Measurements from ENCODE around the gene NOS3.

Gene NOS3

DNA sequence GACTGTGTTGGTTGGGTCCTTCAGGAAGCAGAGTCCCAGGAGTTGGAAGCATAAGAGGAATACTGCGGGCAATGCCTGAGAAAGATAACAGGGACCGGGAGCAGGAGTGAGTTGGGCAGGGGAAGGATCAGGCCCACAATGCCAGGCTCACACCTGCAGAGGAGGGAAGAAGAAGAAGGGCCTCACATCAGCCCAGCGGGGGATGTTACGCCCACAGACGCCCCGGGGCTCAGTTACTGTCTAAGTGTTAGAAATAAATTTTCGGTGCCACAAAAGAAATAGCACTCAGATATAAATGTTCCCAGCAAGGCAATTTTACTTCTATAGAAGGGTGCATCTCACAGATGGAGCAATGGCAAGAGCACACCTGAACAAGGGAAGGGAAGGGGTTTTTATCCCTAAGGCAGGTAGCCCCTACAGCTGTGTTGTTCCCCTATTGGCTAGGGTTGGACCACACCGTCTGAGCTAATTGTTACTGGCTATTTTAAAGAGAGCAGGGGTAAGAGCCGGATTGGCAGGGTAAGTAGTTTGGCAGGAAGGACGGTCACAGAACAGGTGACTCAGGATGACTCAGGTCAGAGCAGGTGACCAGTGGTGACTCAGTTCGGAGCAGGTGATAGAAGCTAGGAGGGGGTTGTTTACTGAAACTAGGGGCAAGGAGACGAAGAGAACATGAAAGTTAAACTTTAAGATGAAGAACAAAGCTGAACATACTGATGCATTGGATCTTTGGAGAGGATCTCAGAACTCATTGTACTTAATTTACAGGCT is at the start of gene NOS3:
Gene NOS3, plus strand, starts transcription at position 602 of the 771 bp plus-strand sequence. CDS start 2,787 bp downstream, outside the sequence.
- no peak for DNase-seq (ENCODE audit: low read depth in 2 of 2)

DNA sequence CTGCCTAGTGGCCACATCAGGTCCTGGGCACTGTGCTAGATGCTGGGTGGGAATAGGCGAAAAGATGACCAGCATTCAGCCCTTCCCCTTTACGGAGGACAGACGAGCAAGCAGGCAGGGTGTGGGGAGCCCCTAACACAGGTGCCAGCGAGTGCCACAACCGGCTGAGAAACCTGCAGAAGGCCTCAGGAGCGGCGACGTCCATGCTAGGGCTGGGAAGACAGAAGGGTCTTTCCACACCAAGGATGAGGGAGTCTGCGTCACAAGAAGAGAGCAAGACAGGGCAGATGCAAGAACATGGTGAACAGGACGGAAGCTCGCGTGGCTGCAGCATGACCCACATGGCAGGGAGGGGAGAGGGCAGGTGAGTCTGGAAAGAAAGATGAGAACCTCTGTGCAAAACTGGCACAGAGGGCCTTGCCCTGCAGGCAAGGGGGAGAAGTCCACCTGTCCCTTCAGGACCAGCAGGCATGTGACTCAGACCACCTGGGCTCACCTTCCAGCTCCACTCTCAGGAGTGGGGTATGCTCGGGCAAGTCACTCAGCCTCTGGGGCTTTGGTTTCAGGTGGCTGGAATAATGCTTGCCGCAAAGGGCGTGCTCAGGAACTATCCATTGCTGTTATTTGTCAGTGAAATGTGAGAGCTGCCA is 49.3 kb upstream of the NOS3 start:
- DNase-seq (ENCODE audit: low read depth in 2 of 2), result no peak

DNA sequence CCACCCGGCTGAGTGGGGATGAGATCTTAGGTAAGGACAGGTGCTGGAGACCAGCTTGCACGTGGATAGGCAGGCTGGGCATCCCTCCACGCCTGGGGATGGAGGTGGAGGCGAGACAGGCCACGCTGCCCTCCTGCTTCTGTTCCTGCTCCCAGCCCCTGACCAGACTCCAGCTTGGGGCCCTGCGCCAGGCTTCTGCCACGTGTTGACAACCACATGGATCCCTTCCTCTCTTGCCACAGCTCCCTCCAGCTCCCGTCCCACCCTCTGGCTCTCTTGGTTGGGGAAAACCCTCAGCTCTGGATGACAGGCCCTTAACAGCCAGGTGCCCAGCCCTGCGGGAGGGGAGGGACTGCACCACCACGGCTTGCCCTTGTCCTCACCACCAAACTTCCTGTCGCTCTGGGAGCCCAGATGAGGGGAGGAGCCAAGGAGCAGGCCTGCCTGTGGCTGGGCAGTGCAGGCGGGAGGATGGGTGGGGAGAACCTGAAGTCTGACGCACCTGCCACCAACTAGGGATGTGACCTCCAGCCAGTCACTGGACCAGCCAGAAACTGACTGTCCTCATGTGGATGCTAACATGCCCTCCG is 48.7 kb upstream of the NOS3 start:
- peak; percentile 27 to 29 for DNase-seq (ENCODE audit: low read depth in 2 of 2)

DNA sequence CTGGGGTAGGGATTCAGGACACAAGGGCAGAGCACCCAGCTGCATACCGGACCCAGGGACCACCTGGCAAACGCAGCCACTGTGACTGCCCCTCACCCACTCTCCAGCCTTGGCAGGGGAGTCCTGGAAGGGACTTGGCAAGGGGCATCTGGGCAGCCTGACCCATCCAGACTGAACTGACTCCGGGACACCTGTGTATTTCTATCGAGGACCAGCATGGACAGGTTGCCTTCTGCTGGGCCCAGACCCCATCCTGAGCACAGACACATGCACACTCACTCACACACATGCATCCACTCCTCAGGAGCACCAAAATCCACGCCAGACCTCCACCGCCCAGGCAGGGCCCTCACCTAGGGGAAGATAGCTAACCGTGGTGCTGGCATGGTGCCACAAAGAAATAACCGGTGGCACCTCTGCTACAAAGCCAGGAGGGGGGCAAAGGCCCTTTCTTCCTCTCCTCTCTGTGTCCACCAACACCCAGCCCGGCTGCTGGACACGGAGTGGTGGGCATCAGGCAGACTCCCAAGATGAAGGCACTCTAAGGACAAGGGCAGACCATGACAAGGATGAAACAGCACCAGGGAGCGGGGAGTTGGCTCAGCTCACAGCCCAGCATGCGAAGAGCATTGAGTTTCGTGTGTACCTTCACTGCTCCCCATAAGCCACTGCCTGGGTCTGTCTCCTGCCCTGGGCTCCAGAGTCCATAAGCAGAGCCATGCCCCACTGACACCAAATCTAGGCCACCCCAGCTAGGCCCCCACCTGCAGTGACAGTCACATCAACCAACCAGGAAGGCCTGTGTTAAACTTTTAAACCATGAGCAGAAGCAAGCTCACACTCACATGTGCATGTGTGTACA is 48.0 kb upstream of the NOS3 start:
- no peak for DNase-seq (ENCODE audit: low read depth in 2 of 2)

DNA sequence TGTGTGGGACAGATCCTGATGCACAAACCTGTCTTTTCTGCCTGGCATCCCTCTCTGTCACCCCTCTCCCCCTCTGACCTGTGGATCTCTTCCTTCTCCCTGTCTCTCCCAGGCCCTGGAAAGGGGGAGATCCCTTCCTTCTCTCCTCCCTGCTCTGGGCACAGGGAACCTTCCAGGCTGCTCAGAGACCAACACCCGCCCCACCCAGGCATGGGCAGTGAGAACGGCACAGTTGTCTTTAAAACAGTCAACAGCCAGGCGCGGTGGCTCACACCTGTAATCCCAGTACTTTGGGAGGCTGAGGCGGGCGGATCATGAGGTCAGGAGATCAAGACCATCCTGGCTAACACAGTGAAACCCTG is 47.4 kb upstream of the NOS3 start:
- DNase-seq (ENCODE audit: low read depth in 2 of 2), result no peak

DNA sequence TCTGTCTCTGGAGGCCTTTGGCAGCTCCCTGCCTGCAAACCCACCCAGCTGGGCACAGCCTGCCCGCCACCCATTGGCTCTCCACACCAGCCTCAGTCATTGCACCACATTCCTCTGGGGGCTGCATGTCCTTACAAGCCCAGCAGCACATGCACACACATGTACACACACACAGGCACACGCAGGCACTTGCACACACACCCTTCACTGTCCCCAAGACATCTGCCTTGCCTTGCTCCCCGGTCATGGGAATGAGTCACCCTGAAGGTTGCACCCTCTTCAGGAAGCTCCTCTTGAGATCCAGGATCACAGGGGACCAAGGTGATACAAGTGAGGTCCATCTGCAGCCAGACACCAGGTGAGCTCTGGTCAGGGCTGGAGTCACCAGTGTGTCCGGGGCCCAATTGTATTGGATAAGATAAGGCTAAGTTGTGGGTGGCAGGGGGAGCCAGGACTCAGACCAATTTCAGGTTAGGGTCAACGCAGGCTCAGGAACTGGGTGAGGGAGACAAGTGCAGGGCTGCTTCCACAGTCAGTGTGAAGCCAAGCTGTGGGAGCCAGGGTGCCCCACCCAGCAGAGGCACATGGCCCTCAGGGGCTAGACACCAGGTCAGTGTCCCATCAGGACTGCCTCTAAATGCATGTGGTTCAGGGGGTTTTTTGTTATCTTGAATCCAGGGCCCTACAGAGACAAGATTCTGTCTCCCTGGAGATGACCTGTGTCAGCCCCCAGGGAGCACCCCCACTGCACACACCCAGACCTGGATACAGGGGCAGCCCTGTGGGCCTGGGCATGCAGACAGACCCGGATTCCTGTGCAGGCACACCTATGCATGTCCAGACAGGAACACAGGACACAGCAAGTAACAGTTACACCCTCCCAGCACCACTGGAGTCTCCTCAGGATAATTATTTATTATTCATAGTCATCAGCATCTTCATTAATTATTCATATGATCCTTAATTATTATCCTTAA is 46.5 kb upstream of the NOS3 start:
- DNase-seq (ENCODE audit: low read depth in 2 of 2), result no peak

DNA sequence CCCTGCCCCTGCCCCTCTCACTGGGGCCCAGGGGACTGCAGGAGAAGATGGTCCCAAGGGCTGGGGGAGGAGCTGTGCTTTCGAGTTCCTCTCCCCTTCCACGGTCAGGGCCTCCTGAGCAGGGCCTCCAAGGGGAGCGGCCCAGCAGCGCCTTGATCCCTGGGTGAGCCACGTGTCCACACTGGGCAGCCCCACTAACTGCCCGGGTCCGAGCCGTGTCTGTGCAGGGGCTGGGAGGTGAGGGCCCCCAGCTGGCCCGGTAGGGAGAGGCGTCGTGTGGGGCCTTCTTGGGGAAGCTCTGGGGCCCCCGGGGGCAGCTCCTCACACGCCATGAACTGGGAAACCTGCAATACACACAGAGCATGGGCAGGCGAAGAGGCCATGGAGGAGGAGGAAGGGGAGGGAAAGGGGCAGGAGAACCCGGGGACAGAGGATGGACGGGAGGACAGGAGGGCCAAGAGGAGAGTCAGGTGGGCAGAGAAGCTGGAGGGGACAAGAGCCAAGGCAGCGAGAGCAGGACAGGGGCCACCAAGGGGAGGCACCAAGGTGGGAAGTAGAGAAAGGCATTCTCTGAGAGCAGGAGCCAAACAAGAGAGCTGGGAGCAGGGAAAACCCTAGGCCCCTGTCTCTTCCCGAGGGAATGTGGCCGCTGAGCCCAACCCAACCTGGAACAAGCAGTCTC is 45.5 kb upstream of the NOS3 start:
- no peak for DNase-seq (ENCODE audit: low read depth in 2 of 2)

DNA sequence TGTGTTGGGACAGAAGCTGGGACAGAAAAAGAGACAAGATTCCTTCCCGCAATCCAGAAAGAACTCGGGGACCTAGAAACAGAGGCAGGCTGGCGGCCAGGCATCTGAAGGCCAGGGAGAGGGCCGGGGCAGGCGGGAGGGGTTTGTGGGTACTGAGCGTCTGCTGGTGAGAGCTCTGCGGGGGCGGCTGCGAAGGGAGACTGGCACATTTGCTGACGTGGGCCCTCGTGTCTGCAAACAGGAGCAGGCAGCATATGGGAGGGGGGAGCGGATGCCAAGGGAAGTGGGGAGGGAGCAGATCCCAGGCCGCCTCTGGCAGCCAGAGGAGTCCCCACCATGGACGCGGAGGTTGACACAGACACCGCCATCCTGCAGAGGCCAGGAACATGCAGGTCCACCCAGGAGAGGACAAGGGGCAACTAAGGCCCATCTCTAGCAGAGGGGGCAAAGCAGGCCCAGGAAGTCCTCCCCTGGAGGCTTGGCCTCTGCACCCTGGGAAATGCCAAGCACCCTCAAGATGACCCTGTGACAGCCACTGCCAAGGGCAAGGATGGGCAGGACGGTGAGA is 44.9 kb upstream of the NOS3 start:
- DNase-seq (ENCODE audit: low read depth in 2 of 2), result no peak

DNA sequence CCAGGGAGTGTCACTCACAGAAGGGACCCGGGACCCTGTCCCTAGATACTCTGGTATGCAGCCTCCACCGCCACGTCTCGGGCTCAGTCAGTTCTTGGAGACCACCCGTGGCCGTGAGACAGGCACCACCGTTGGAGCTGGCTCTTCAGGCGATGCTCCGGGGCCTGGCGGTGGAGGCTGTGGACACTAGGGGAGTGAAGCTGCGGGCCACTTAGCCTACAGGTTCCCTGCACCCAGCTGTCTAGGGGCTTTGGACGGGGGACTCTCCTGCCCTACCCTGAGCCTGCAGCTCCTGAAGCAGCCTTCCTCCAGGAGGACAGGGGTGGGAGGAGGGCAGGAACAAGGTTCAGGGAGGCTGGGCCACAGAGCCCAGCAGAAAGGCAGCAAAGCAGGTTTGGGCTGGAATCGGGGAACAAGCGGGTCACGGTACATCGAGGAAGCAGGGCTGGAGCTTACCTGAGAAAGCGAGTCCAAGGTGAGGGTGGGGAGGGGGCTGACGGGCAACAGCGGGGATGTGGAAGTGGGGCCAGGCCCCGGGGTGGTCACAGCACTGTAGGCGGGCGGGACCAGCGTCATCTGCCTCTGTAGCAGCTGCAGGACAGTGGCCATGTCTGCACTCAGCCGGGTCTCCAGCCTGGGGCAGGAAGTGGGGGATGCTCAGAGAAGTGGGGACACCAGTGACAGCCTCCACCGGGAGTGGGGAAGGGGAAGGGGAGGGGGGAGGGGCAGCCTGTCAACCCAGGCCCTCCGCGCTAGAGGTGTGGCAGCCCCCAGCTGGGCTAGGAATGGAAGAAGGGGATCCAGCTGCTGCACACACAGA is 44.2 kb upstream of the NOS3 start:
- no peak for DNase-seq (ENCODE audit: low read depth in 2 of 2)

DNA sequence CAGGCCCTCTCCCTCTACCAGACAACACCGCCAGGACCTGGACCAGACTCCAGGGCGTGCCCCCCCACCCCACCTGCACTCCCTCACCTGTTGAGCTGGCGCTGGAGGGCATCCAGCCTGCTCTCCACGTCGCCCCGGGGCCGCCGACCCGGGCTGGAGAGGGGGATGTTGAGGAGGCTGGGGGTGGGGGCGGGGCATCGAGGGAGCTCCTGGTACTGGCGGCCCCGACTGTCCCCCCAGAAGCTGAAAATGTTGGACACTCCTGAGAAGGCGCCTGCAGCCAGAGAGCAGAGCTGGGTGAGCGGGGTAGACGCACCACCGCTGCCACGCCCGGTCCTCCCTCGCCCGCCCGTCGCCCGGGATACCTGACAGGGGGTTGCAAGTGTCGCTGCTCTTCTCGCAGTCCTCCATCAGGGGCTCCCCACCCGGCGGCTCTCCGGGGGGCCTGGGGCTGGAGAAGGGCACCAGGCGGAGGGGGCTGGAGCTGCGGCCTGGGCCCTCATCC is 43.5 kb upstream of the NOS3 start:
- no peak for DNase-seq (ENCODE audit: low read depth in 2 of 2)

DNA sequence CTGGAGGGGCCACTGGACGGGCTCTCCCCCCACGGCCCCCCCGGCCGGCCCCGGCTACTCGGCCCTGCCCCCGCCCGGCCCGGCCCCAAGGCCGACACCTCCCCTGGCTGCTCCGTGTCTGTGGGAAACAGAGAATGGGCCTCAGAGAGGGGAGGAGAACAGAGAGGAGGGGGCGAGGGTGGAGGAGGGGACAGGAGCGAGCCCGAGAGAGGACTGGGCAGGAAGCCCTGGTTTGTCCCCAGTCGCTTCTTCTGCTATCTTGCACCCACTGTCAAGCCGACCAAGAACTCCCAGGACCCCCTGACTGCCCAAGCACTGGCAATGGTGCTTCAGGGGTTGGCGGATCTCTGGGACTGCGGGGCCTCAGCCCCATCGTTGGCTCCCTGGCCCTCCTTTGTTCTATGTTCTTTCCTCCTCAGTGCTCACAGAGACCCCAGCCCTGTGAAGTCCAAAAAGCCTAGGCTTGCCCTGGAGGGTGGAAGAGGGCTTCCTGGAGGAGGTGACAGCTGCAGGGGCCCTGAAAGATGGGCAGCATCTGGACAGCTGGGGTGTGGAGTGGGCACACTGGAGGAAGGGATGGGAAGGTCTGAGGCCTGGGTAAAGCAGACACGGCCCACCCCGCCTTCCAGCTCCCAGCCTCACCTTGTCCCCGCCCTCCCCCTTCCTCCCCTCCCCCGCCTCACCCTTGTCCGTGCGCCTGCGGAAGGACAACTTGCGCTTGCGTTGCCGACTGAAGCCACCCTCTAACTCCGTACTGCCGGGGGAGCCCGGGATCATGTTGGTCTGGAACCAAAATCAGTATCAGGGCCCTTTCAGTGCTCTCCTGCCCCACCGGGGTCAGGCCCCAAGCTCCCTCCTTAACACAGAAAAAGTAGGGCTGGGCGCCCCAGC is 42.8 kb upstream of the NOS3 start:
- DNase-seq (ENCODE audit: low read depth in 2 of 2), result no peak

DNA sequence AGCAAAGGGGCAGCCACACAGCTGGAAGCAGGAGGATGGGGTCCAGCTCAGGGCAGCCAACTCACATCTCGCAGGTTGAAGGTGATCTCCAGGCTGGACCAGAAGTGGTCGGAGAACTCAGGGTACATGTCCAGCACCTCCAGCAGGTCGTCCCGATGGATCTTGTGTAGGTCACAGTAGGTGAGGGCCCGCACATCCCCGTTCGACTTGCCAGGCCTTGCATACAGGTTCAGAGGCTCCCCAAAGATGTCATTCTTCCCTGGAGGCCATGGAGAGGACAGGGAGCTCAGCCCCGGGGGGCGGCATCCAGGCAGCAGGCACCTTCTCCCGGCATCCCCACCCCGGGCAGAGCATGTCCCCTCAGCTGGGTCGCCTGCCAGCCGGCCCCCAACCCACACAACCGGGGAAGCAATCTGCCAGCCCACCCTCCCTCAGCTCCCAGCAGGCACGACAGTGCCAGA is 42.0 kb upstream of the NOS3 start:
- no peak for DNase-seq (ENCODE audit: low read depth in 2 of 2)

DNA sequence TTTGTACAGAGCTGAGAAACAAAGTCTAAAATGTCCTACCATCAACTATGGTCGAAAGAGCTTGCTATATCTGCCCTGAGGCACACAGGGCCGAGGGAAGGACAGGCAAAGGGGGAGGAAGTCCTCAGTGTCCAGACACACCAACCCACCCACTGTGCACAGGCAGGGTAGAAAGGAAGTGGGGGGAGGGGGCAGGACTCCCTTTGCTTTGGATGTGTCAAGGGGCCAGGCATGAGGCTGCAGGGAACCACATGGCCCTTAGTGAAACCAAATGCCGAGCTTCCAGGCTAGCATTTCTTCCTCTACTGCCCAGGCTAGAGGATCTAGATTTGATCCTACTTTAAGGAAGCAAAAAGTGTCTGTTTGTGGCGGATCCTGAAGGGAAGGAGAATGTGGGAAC is 41.3 kb upstream of the NOS3 start:
- DNase-seq (ENCODE audit: low read depth in 2 of 2), result no peak

DNA sequence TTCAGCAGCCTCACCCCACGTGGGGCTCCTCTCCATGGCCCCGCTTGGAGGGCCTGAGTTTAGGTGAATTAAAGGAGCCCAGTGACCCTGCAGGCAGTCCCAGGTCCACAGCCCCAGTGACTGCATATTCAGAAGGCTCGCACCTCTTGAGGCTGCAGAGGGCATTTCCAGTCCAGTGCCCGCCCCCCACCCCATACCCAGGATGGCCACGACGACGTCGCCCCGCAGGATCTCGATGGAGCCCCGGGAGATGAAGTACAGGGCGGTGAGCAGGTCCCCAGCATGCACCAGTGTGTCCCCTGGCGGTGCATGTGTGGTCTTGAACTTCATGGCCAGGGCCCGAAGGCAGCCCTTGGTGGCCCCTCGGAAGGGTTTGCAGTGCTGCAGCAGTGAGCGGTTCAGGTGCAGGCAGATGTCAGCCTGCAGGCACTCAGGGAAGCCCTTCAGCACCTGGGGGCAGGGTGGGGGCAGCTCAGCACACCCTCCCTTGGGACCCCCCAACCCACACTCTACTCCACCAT is 40.8 kb upstream of the NOS3 start:
- no peak for DNase-seq (ENCODE audit: low read depth in 2 of 2)

DNA sequence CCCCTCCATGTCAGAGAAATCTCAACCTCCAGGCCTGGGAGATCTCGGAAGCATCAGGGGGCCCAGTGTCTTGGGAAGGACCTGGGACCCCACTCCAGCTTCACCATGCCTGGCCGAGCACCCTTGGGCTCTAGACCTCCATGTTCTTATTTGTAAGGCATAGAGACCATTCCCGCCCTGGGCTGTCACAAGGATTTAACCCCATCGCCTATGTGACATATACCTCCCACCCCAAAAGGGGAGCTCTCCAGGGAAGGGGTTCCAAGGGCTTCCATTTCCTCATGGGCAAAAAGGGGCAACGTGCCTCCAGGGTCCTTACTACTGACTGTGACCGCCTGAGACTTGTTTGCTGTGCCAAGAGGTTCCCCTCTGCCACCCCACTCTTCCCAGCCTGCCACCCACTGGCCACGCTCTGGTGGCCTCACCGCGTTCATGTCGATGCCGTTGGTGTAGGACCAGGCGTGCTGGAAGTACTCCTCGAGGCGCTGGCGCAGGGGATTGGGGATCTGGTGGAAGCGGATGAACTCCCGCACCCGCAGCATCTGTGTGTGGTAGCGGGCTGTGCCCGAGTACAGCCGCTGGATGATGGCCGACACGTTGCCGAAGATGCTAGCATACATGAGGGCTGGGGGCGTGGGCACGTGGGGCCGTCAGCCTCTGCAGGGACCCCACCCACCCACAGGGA is 40.2 kb upstream of the NOS3 start:
- DNase-seq (ENCODE audit: low read depth in 2 of 2), result no peak

DNA sequence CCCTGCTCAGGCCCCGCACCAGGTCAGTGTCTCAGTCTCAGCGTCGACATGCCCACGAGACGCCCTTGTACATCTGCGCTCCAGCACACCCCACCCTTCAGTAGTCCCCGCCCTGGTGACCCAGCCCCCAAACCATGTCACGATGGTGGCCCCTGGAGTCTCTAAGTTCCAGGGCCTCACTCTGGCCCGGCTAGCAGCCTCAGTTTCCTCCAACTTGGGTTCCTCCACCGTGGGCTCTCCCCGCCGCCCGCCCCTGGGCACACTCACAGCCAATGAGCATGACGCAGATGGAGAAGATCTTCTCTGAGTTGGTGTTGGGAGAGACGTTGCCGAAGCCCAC is 39.7 kb upstream of the NOS3 start:
- no peak for DNase-seq (ENCODE audit: low read depth in 2 of 2)

DNA sequence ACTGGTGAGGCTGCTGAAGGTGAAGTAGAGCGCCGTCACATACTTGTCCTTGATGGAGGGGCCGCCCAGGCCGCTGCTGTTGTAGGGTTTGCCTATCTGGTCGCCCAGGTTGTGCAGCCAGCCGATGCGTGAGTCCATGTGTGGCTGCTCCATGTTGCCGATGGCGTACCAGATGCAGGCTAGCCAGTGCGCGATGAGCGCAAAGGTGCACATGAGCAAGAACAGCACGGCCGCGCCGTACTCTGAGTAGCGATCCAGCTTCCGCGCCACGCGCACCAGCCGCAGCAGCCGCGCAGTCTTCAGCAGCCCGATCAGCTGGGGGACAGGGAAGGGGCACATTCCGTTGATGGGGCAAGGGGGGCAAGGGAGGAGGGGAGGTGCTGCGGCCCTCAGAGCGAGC is 39.3 kb upstream of the NOS3 start:
- no peak for DNase-seq (ENCODE audit: low read depth in 2 of 2)
